ENCODE data around the gene RNF130.

RNF130 gene

DNA sequence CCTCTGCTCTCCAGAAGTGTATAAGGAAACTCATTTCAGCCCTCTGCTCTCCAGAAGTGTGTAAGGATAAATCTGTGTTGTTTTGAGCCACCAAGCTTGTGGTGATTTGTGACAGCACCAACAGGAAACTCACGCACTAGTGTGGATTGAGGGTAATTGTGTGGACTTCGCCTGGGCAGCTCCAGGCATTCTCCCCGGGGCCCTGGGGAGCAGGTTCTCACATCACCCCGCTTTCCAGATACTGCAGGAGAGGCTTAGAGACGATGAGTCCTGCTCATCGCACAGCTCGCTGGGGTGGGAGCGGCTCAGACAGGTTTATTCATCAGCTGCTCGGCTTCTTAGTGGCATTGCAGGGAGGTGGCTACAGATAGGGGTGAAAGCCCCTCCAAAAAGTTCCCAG is 38.4 kb upstream of the RNF130 start:
- TF ChIP-seq, protein P1, sequence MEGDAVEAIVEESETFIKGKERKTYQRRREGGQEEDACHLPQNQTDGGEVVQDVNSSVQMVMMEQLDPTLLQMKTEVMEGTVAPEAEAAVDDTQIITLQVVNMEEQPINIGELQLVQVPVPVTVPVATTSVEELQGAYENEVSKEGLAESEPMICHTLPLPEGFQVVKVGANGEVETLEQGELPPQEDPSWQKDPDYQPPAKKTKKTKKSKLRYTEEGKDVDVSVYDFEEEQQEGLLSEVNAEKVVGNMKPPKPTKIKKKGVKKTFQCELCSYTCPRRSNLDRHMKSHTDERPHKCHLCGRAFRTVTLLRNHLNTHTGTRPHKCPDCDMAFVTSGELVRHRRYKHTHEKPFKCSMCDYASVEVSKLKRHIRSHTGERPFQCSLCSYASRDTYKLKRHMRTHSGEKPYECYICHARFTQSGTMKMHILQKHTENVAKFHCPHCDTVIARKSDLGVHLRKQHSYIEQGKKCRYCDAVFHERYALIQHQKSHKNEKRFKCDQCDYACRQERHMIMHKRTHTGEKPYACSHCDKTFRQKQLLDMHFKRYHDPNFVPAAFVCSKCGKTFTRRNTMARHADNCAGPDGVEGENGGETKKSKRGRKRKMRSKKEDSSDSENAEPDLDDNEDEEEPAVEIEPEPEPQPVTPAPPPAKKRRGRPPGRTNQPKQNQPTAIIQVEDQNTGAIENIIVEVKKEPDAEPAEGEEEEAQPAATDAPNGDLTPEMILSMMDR (conservative IDR thresholded peaks at IDR 0.05): no peak
- no peak overlapping the region for H3K27ac ChIP-seq

DNA sequence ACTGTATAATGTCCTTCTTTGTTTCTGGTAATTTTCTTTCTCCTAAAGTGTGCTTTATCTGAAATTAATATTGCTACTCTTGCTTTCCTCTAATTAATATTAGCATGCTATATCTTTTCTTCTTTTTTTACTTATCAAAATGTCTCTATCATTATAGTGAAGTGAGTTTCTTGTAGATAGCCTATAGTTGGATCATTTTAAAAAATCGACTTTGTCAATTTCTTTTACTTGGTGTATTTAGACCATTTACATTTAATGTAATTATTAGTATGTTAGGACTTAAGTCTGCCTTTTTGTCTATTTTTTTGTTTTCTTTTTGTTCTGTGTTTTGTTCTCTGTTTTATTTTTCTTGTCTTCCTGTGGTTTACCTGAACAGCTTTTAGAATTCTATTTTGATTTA is 35.4 kb upstream of the RNF130 start:
- no peak overlapping the region for H3K27ac ChIP-seq
- TF ChIP-seq, protein P1 (conservative IDR thresholded peaks at IDR 0.05): no peak

DNA sequence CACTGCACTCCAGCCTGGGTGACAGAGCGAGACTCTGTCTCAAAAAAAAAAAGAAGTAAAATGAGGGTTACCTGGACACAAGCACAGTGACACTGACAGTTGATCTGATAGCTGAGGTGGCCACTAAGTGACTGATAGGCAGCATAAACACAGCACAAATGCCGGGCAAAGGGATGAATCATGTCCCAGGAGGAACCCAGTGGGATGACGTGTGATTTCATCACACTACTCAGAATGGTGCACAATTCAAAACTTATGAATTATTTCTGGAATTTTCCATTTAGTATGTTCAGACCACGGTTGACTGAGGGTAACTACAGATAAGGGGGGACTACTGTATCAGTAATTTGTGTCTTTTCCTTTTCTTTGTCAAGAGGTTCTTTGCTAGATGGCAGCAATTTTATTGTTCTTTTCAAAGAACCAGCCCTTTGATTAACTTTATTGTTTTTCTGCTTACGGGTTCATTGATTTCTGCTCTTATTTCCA is 34.3 kb upstream of the RNF130 start:
- TF ChIP-seq, protein P1 (conservative IDR thresholded peaks at IDR 0.05): no peak
- no peak overlapping the region for H3K27ac ChIP-seq

DNA sequence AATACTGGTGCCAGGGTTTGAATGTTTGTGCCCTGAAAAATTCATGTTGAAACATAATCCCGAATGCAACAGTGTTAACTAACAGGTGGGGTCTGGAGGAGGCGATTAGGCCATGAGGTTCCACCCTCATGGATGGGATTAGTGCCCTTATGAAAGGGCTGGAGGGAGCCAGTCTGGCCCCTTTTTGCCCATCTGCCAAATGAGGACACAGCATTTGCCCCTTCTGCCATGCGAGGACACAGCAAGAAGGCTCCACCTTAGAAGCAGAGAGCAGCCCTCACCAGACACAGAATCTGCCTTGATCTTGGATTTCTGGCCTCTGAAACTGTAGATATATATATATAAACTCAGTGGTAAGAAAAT is 32.6 kb upstream of the RNF130 start:
- TF ChIP-seq, protein P1 (conservative IDR thresholded peaks at IDR 0.05): no peak
- H3K27ac ChIP-seq: no peak overlapping the region

DNA sequence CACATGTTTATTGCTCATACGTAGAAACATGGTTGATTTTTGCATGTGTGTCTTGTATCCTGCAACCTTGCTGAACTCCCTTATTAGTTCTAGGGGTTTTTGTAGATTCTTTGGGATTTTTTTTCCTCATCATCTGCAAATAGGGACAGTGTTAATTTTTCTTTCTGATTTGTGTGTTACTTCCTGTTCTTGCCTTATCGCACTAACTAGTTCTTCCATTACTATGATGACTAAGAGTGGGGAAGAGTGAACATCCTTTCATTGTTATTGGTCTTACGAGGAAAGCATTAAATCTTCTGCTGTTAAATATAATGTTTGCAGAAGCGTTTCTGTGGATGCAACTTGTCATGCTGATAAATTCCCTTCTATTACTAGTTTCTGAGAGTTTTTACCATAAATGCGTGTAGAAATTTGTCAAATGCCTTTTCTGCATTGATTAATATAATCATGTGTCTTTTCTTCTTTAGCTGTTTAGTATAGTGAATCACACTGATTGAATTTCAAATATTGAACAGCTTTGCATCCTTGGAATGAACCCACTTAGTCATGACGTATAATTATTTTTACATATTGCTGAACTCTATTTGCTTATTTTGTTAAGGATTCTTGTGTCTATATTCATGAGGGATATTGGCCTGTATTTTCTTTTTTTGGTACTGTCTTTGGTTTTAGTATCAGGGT is 32.1 kb upstream of the RNF130 start:
- H3K27ac ChIP-seq: no peak overlapping the region
- TF ChIP-seq, protein P1 (conservative IDR thresholded peaks at IDR 0.05): no peak

DNA sequence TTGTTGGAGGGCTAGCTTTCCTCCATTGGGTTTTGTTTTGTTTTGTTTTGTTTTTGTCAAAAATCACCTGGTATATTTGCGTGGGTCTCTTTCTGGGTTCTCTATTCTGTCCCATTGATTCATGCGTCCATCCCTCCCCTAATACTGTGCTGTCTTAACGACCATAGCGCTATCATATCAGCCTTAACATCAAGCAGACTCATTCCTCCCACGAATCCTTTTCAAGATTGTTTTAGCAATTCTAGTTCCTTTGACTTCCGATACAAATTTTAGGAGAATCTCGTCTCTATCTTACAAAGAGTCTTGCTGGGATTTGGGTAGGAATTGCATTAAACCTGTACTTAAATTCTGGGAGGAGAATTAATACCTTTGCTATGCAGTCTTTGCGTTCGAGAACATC is 31.1 kb upstream of the RNF130 start:
- TF ChIP-seq, protein P1 (conservative IDR thresholded peaks at IDR 0.05): no peak
- no peak overlapping the region for H3K27ac ChIP-seq

DNA sequence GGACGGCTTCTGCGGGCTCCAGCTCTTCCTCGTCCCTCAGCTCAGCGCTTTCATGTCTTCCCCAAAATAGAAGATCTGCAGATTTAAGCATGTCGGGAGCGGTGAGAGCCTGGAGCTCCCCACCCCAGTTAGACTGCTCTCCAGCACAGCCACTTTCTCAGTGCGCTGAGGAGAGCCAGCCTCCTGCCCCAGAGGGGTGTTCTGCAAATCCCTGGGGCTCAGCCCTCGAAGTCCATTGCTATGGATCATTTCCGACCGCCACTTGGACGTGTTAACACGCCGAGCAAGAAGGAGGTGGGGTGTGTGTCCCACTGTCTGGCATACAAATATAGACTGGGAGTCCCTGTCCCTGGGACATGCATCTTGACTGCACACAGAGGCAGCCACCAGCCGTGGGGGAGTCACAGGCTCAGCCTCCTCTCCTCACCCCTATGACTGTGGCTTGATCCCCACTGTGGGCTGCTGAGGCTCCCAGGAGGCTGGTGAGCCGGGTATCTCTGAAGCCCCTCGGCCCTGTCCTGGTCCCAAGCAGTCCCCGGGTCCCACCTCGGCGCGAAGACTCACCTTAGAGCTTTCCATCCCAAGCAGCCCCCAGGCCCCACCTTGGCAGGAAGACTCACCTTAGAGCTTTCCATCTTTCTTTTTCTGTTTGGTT is 30.0 kb upstream of the RNF130 start:
- TF ChIP-seq, protein P1 (conservative IDR thresholded peaks at IDR 0.05): no peak
- no peak overlapping the region for H3K27ac ChIP-seq
